ENCODE results near the gene ATXN7L1.

ATXN7L1 gene

GRCh38 chr7:105822806-105823205, 53.6 kb downstream of the ATXN7L1 start:
- no peak for DNase-seq

GRCh38 chr7:105821527-105821926, 54.9 kb downstream of the ATXN7L1 start:
- no peak for DNase-seq

- DNase-seq = no peak
Measured at GRCh38 chr7:105820363-105821066, 55.9 kb downstream of the ATXN7L1 start.

- no peak for DNase-seq
Measured at GRCh38 chr7:105819559-105819958, 56.8 kb downstream of the ATXN7L1 start.

GRCh38 chr7:105816954-105817615, 59.3 kb downstream of the ATXN7L1 start:
- no peak for DNase-seq

- DNase-seq = no peak
Measured at GRCh38 chr7:105816266-105816843, 60.0 kb downstream of the ATXN7L1 start.

- no peak for DNase-seq
Measured at GRCh38 chr7:105815576-105815975, 60.8 kb downstream of the ATXN7L1 start.

GRCh38 chr7:105814481-105814880, 61.9 kb downstream of the ATXN7L1 start:
- no peak for DNase-seq

- DNase-seq = no peak
Measured at GRCh38 chr7:105811189-105811847, 65.1 kb downstream of the ATXN7L1 start.

- DNase-seq = no peak
Measured at GRCh38 chr7:105810556-105810955, 65.8 kb downstream of the ATXN7L1 start.

- no peak for DNase-seq
Measured at GRCh38 chr7:105808703-105809590, 67.5 kb downstream of the ATXN7L1 start.

- DNase-seq = no peak
Measured at GRCh38 chr7:105808209-105808608, 68.2 kb downstream of the ATXN7L1 start.

GRCh38 chr7:105807448-105807762, 69.0 kb downstream of the ATXN7L1 start:
- DNase-seq = no peak

- DNase-seq = peak; percentile 46
Measured at GRCh38 chr7:105806592-105807447, 69.6 kb downstream of the ATXN7L1 start.

- no peak for DNase-seq
Measured at GRCh38 chr7:105805447-105806019, 70.9 kb downstream of the ATXN7L1 start.

GRCh38 chr7:105803429-105803736, 73.0 kb downstream of the ATXN7L1 start:
- DNase-seq = no peak

- DNase-seq = no peak
Measured at GRCh38 chr7:105802604-105803428, 73.6 kb downstream of the ATXN7L1 start.

GRCh38 chr7:105800849-105801534, 75.4 kb downstream of the ATXN7L1 start:
- DNase-seq = no peak

GRCh38 chr7:105800442-105800841, 76.0 kb downstream of the ATXN7L1 start:
- no peak for DNase-seq

GRCh38 chr7:105799677-105800076, 76.7 kb downstream of the ATXN7L1 start:
- no peak for DNase-seq
